OCI-LY1 (cell line): Measurements from ENCODE around the gene XYLT1.
A peak's percentile ranks its signal among the peaks of the same experiment; 100 is the strongest.

Source experiments
- H2AFZ ChIP-seq: fragments of 200-600 bp; sonication (generic), shearing (Covaris generic); 2 replicates; pipeline ENCODE4 v1.6.0; 2014; ENCODE audit warnings: antibody characterized with exemption, mild to moderate bottlenecking, low read length
- H3F3A ChIP-seq: fragments of 200-600 bp; sonication (generic), shearing (Covaris generic); 2 replicates; pipeline ENCODE4 v1.6.0; 2014; ENCODE audit warnings: mild to moderate bottlenecking, antibody characterized with exemption, low read length, moderate library complexity; ENCODE audit not compliant: insufficient read depth
- H3K27ac ChIP-seq: fragments of 200-600 bp; sonication (generic); 2 replicates; pipeline ENCODE4 v1.5.1; 2014; ENCODE audit warnings: low read length, mixed run types, mild to moderate bottlenecking, low read depth; ENCODE audit not compliant: poor library complexity, severe bottlenecking
- H3K27me3 ChIP-seq: fragments of 200-600 bp; sonication (generic); 2 replicates; pipeline ENCODE4 v1.6.0; 2014; ENCODE audit warnings: antibody characterized with exemption, mild to moderate bottlenecking, low read length, moderate library complexity; ENCODE audit not compliant: insufficient read depth
- H3K36me3 ChIP-seq: fragments of 200-600 bp; sonication (generic); 2 replicates; pipeline ENCODE4 v1.6.1; 2014; ENCODE audit warnings: mild to moderate bottlenecking, antibody characterized with exemption, low read length, moderate library complexity, mixed read lengths; ENCODE audit not compliant: insufficient read depth
- H3K4me1 ChIP-seq: fragments of 200-600 bp; sonication (generic); 2 replicates; pipeline ENCODE4 v1.5.1; 2014; ENCODE audit warnings: mild to moderate bottlenecking, low read length, moderate library complexity; ENCODE audit not compliant: insufficient read depth, severe bottlenecking
- H3K4me2 ChIP-seq: fragments of 200-600 bp; sonication (generic), shearing (Covaris generic); 2 replicates; pipeline ENCODE4 v1.6.1; 2014; ENCODE audit warnings: low read length
- H3K4me3 ChIP-seq: fragments of 200-600 bp; sonication (generic); 2 replicates; pipeline ENCODE4 v1.5.1; 2014; ENCODE audit warnings: low read length, low read depth, mild to moderate bottlenecking, mixed read lengths; ENCODE audit not compliant: poor library complexity, severe bottlenecking
- H3K79me2 ChIP-seq: fragments of 200-600 bp; shearing (Covaris generic); 2 replicates; pipeline ENCODE4 v1.6.1; 2016; ENCODE audit warnings: mixed run types, low read length, mixed read lengths; ENCODE audit not compliant: insufficient read depth
- H3K9ac ChIP-seq: fragments of 200-600 bp; sonication (generic), shearing (Covaris generic); 2 replicates; pipeline ENCODE4 v1.6.1; 2014; ENCODE audit warnings: mild to moderate bottlenecking, low read length, mixed read lengths
- H3K9me2 ChIP-seq: fragments of 200-600 bp; sonication (generic), shearing (Covaris generic); 2 replicates; pipeline ENCODE4 v1.6.1; 2014; ENCODE audit warnings: low read depth, mild to moderate bottlenecking, low read length, mixed read lengths
- H3K9me3 ChIP-seq: fragments of 200-600 bp; shearing (Covaris generic); 2 replicates; pipeline ENCODE4 v1.6.1; 2014; ENCODE audit warnings: low read length, mixed read lengths
- H4K20me1 ChIP-seq: fragments of 200-600 bp; sonication (generic), shearing (Covaris generic); 2 replicates; pipeline ENCODE4 v1.6.0; 2016; ENCODE audit warnings: mild to moderate bottlenecking, low read length; ENCODE audit not compliant: insufficient read depth
- CTCF ChIP-seq: fragments of 200-600 bp; sonication (generic), shearing (Covaris generic); IDR thresholded peaks from 2 replicates; pipeline ENCODE4 v1.5.1; 2017; ENCODE audit warnings: mild to moderate bottlenecking, antibody characterized with exemption, low read length, moderate library complexity, mixed read lengths
- EZH2 ChIP-seq: fragments of 200-600 bp; sonication (generic), shearing (Covaris generic); IDR thresholded peaks from 2 replicates; pipeline ENCODE4 v1.8.0; 2017; ENCODE audit warnings: borderline replicate concordance, mixed run types, mild to moderate bottlenecking, antibody characterized with exemption, low read length, moderate library complexity, mixed read lengths

XYLT1 gene

GRCh38 chr16:17053536-17054160 lies 417.1 kb downstream of the XYLT1 start:
- H3K4me1 ChIP-seq = no peaks in the 10 kb centered on the region
- no peak overlapping the region for H3K27ac ChIP-seq
- H3K36me3 ChIP-seq = no peaks in the 10 kb centered on the region; the same call in 1 of the 2 replicates
- H3K27me3 ChIP-seq = no peaks in the 10 kb centered on the region
- no peak overlapping the region for H3K9ac ChIP-seq
- no peak overlapping the region for H3K4me3 ChIP-seq
- no peaks in the 10 kb centered on the region for H4K20me1 ChIP-seq
- no peaks in the 10 kb centered on the region for H3F3A ChIP-seq
- TF ChIP-seq CTCF = peak; percentile 43
- TF ChIP-seq EZH2 = no peak
- no peak overlapping the region for H3K4me2 ChIP-seq
- H3K9me3 ChIP-seq = peaks cover 3% of the 10 kb centered on the region; the same call in 1 of the 2 replicates
- H3K9me2 ChIP-seq = no peaks in the 10 kb centered on the region
- H2AFZ ChIP-seq = no peak overlapping the region
- no peaks in the 10 kb centered on the region for H3K79me2 ChIP-seq
